Left cardiac atrium (tissue), 4 donors: ENCODE results near the gene POLD2. TPM values are rescaled to one million over a fixed set of nuclear protein-coding genes. Genes with fewer than 3 reads are reported as not detected.
"Not testable (repeated sequence)": the region's sequence is repeated elsewhere in the genome, so short reads cannot be mapped to it uniquely, and the experiment has no call there.

Source experiments
- ATAC-seq, 2 donors: fragments of 200-7000 bp; cut with Tn5 transposase; one replicate each; pipeline ENCODE4 v1.9.1; 2020; ENCODE audit warnings: mild to moderate bottlenecking in 2 of 2, moderate library complexity in 2 of 2
- DNase-seq: peaks from one replicate; pipeline ENCODE4 v3.0.0-alpha.2; 2020
- intact Hi-C, 2 donors: fragments of 100-400 bp; cut with DNase I; formaldehyde crosslinking; loops; one replicate each; pipeline versions ENCODE4 v1.14.1 to v1.15.1; 2022 to 2023
- total RNA-seq, 2 donors: library from RNA; stranded (reverse); fragmentation: NEBNext Ultra II Directional; extraction: Animal tissue kit (Norgen Biotek cat#: 25700); gene quantifications; one replicate each; pipeline ENCODE4 v1.2.1, GENCODE V29; 2021
- donor health status: DM: no; HTN: yes; CAD: no.
- donor health status: DM: no; HTN: yes; CAD: no; lungs with severe emphysema.
- donor health status: DM: yes; HTN: yes; CAD: no.
- donor health status: Dilated cardiomyopathy.

POLD2 gene
- total RNA-seq, 2 donors from 2014 or later, result 95.8 to 98.9 TPM

- ATAC-seq (no peak), DNase-seq (no peak)
- intact Hi-C loops, result loop anchor here in 1 of 2 donors (5.0 to 10.0 kb wide), 2 partner anchors 51 to 66 kb away; no protein-coding TSS in a partner anchor
Measured at GRCh38 chr7:44143646-44144250, 20.4 kb upstream of the POLD2 start.

- ATAC-seq (no peak), DNase-seq (no peak)
- intact Hi-C loops, result loop anchor here in 1 of 2 donors (5.0 to 10.0 kb wide), 2 partner anchors 53 to 65 kb away; no protein-coding TSS in a partner anchor
Measured at GRCh38 chr7:44142028-44142427, 18.7 kb upstream of the POLD2 start.

- peak; percentile 45 to 46 for ATAC-seq
- intact Hi-C loops, result loop anchor here in 1 of 2 donors (5.0 to 10.0 kb wide), 2 partner anchors 53 to 64 kb away; no protein-coding TSS in a partner anchor
- DNase-seq, result peak; percentile 58
Measured at GRCh38 chr7:44141221-44141850, 18.0 kb upstream of the POLD2 start, which contains the start of gene MYL7. TSS of gene MYL7 (minus strand) at chr7:44141332. CDS start at chr7:44141305, 27 bp downstream.

DNA sequence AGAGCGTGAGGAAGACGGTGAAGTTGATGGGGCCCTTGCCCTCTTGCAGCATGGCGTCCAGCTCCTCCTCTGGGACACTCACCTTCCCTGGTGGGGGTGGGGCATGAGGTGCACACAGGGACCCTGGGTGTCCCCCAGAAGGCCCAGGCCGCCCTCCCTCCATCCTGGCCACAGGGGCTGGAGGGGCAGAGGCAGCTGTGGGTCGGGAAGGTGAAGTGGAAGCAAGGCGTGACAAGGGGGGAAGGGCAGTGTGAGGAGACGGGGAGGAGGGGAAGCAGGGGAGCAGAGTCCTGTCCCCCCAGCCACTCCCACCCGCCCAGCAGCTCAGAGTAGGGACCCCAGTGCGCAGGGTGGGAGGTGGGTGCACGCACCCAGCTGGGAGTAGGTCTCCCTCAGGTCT is 17.0 kb upstream of the POLD2 start:
- intact Hi-C loops, result loop anchor here in 1 of 2 donors (5.0 to 10.0 kb wide), 2 partner anchors 54 to 63 kb away; no protein-coding TSS in a partner anchor
- ATAC-seq (peak; percentile 0 to 2), DNase-seq (no peak)

GRCh38 chr7:44139311-44140010 is 16.1 kb upstream of the POLD2 start:
- ATAC-seq (no peak), DNase-seq (no peak)
- intact Hi-C loops, result loop anchor here in 1 of 2 donors (5.0 to 10.0 kb wide), 2 partner anchors 55 to 62 kb away; no protein-coding TSS in a partner anchor

GRCh38 chr7:44138698-44139097 is 15.3 kb upstream of the POLD2 start:
- DNase-seq, result no peak
- peak; percentile 0 to 10 for ATAC-seq
- intact Hi-C loops, result no loop called here

- intact Hi-C loops, result no loop called here
- ATAC-seq (no peak), DNase-seq (no peak)
Measured at GRCh38 chr7:44136731-44137130, 13.4 kb upstream of the POLD2 start.

GRCh38 chr7:44134943-44135628 is 11.7 kb upstream of the POLD2 start:
- peak; percentile 18 for DNase-seq
- no peak for ATAC-seq
- intact Hi-C loops, result no loop called here

- DNase-seq (no peak), ATAC-seq (no peak)
- intact Hi-C loops, result no loop called here
Measured at GRCh38 chr7:44133295-44133694, 9.9 kb upstream of the POLD2 start.

GRCh38 chr7:44132039-44132438 is 8.7 kb upstream of the POLD2 start:
- ATAC-seq (peak; percentile 81 to 89), DNase-seq (peak; percentile 62)
- intact Hi-C loops, result no loop called here

- DNase-seq, result peak; percentile 18
- peak; percentile 47 to 51 for ATAC-seq
- intact Hi-C loops, result no loop called here
Measured at GRCh38 chr7:44131173-44132029, 8.1 kb upstream of the POLD2 start.

DNA sequence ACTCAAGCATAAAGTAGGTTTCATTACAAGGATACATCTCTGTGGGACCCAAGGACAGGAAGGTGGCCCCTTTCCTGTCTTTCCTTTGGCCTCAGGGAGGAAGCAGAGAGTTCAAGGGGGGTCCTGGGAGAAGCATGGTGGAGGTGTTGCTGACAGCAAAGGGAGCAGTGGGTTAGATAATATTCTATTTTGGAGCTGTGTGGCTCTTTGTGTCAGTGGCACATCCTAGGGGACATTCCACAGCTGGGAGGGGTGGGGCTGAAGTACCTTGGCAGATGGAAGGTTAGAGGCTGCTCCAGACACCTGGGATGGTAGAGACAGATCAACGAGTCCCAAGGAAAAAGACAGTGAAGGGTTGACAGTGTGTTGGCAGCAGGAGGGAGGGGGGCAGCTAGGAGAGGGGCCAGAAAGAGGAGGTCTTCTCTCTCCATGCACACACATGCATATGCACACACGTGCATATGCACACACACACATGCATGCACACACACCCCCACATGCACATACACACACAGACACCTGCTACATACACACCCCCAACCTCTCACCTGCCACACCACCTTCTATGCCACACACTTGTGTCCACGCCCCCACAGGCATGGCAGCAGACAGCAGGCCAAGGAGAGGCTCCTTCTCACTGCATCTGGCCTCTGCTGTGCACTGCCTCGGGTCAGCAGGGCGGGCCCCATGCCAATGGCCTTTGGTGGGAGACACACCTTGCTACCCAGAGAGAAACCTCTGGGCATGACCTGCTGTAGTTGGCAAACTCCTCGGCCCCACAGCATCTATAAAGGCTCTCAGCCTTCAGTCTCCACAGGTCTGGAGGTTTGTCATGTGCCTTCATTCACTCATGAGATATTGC is 5.6 kb upstream of the POLD2 start:
- peak; percentile 50 to 60 for ATAC-seq
- intact Hi-C loops, result no loop called here
- peak; percentile 17 for DNase-seq

DNA sequence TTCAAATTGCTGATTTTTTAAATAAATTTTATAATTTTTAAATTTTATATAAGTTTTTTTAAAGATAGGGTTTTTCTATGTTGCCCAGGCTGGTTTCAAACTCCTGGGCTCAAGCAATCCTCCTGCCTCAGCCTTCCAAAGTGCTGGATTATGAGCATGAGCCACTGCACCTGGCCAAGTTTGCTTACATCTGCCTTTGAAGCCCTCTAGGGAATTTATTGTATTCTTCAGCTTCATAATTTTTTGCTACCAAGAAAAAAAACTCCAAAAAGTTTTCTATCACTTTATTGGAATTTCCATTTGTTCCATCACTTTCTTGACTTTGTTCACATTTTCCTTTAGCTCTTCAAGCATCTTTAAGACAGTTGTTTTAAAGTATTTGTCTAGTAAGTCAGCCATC is 3.8 kb upstream of the POLD2 start:
- intact Hi-C loops, result no loop called here
- DNase-seq (no peak), ATAC-seq (no peak)

GRCh38 chr7:44126574-44126973 is 3.2 kb upstream of the POLD2 start:
- DNase-seq, intact Hi-C loops, ATAC-seq: not testable (repeated sequence)

DNA sequence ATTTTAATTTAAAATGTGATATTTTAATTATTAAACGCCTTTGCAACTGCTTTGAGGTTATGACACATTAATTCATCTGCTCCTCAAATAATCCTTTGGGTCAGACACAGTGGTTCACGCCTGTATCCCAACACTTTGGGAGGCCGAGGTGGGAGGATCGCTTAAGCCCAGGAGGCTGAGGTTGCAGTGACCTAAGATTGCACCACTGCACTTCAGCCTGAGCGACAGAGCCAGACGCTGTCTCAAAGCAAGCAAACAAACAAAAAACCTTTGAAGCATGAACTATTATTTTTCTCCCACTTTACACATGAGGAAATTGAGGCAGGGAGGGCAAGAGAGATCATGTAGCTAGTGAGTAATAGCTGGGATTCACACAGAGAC is 1.5 kb upstream of the POLD2 start:
- intact Hi-C loops, result loop anchor here (5.0 kb wide), 2 partner anchors 43 to 48 kb away; partner anchors contain the start of gene POLM (in 1 of the 2)
- no peak for ATAC-seq
- no peak for DNase-seq

DNA sequence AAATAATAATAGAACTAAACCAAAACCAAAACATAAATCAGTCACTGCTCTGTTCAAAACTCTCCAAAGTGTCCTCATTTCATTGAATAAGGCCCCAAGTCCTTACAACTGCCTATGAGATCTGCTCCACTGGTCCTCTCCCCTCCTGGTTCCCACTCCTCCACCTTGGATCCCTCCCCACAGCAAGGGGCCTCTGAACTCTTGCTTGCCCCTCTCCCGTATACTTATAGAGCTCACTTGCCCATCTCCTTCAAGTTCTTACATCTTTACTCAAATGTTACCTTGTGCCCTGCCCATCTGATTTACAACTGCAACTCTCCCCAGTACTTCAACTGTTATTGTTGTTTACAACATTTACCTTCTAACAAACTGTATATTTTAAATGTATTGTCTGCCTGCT is 819 bp downstream of the POLD2 start:
- no peak for DNase-seq

DNA sequence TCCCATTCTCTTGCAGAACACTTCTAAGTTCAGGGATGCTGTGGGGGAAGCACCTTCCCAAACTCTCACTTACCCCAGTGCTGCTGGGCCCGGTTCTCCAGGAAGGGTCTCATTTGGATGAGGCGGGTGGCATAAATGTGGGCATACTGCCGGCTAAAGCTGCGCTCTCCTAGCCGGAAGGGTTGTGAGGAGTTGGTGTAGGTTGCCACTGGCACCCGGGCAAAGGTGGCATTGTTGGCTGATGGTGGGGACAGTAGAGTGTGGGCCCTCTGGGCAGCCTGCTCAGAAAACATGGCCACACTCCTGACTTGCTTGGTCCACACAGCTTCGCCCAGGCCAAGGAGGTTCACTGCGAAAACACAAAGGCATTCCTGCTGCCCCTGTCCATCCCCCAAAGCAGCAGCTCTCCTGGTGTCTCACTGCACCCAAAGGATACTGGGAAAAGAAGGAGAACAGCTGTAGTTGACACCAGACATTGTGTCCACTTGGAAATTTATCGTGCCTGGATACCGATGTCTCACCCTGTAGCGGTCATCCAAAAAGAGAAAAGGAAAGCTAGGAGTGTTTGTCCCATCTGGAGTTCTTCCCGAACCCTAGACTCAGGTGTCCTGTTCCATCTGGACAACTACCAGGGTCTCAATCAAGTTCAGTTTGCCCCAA is 1.5 kb downstream of the POLD2 start:
- intact Hi-C loops, result loop anchor here (5.0 kb wide), 2 partner anchors 40 to 45 kb away; partner anchors contain the start of gene POLM (in 1 of the 2)
- DNase-seq (no peak), ATAC-seq (no peak)

More for the DNA sequence above, 819 bp downstream of the POLD2 start:
- intact Hi-C loops, result loop anchor here (5.0 kb wide), 2 partner anchors 40 to 45 kb away; partner anchors contain the start of gene POLM (in 1 of the 2)
- no peak for ATAC-seq
